Cortex of kidney (tissue), 1 donor: ENCODE results near the gene ZSWIM8.
"Not testable (repeated sequence)": the region's sequence is repeated elsewhere in the genome, so short reads cannot be mapped to it uniquely, and the experiment has no call there.

Experiments
- DNase-seq: peaks from one replicate; lab custom pipeline; 2025; lab: John Stamatoyannopoulos, UW

Gene ZSWIM8

GRCh38 chr10:73774637-73775036 lies 10.8 kb upstream of the ZSWIM8 start:
- no peak for DNase-seq

- no peak for DNase-seq
These were observed 6.4 kb upstream of the ZSWIM8 start for GRCh38 chr10:73779018-73779417.

- no peak for DNase-seq
These were observed 5.7 kb upstream of the ZSWIM8 start for GRCh38 chr10:73779539-73780197.

GRCh38 chr10:73780301-73780700 lies 5.1 kb upstream of the ZSWIM8 start:
- no peak for DNase-seq

GRCh38 chr10:73780966-73781365 lies 4.4 kb upstream of the ZSWIM8 start:
- DNase-seq: no peak

GRCh38 chr10:73781548-73781878 lies 3.9 kb upstream of the ZSWIM8 start:
- DNase-seq: no peak

GRCh38 chr10:73781879-73782748 lies 3.3 kb upstream of the ZSWIM8 start, which contains the start of gene CHCHD1:
Gene CHCHD1, plus strand, starts transcription at chr10:73782048. Its CDS starts 28 bp downstream, at chr10:73782076.
- DNase-seq: peak; percentile 35

- DNase-seq: no peak
These were observed 2.7 kb upstream of the ZSWIM8 start for GRCh38 chr10:73782749-73783085.

- DNase-seq: no peak
These were observed 510 bp downstream of the ZSWIM8 start for GRCh38 chr10:73785721-73786511.

- no peak for DNase-seq
These were observed 1.1 kb downstream of the ZSWIM8 start for GRCh38 chr10:73786512-73786885.

- DNase-seq: not testable (repeated sequence)
These were observed 1.8 kb downstream of the ZSWIM8 start for GRCh38 chr10:73787031-73787800.

- DNase-seq: no peak
These were observed 3.7 kb downstream of the ZSWIM8 start for GRCh38 chr10:73788864-73789658.

GRCh38 chr10:73789659-73790055 lies 4.3 kb downstream of the ZSWIM8 start:
- no peak for DNase-seq

- no peak for DNase-seq
These were observed 5.7 kb downstream of the ZSWIM8 start for GRCh38 chr10:73790886-73791625.

- no peak for DNase-seq
These were observed 6.5 kb downstream of the ZSWIM8 start for GRCh38 chr10:73791871-73792400.

GRCh38 chr10:73793456-73793855 lies 8.1 kb downstream of the ZSWIM8 start:
- no peak for DNase-seq

- not testable (repeated sequence) for DNase-seq
These were observed 10.1 kb downstream of the ZSWIM8 start for GRCh38 chr10:73795491-73795890.

- DNase-seq: not testable (repeated sequence)
These were observed 10.6 kb downstream of the ZSWIM8 start for GRCh38 chr10:73796035-73796434.

- DNase-seq: no peak
These were observed 11.4 kb downstream of the ZSWIM8 start for GRCh38 chr10:73796766-73797165.
